GM18517 (cell line): ENCODE data around the gene NRP1.

Source experiments
- ATAC-seq: cut with Tn5 transposase; IDR thresholded peaks from one replicate; pipeline ENCODE4 v1.9.1; 2021; ENCODE audit warnings: mild to moderate bottlenecking, moderate library complexity; ENCODE audit not compliant: unreplicated experiment

Gene NRP1

DNA sequence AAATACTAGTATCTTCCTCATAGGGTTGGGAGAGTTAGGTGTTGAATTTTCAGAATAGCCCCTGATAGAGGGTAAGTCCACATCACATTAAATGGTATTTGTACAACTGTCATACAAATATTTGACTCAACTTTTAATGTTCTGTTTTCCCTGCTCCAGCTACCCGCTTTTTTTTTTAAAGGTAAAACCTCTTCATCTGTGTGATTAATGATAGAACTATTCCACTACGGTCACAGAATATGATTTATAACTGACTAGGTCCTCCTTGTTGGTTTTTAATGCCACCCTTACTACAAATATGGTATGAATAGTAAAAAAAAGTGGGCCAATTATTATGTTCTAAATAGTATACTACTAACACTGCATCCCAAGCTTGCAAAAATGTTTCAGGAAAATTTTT lies 15.6 kb upstream of the NRP1 start:
- ATAC-seq = no peak

DNA sequence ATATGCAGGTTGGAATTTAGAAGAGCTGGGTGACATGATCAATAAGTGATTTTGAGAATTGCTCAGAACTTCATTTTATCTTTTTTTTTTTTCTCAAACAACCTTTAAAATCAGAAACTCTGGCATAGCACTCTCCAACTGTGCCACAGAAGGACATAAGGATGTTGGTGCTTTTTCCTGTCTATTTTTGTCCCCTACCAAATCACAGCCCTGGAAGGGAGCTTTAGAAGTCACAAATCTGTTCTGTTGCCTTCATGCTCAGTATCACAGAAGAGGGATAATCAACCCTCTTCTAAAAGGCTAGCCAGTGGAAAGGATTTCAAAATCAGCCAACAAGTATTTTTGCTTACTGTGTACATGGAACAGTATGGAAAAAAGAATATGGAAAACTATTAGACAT lies 14.8 kb upstream of the NRP1 start:
- ATAC-seq = no peak

DNA sequence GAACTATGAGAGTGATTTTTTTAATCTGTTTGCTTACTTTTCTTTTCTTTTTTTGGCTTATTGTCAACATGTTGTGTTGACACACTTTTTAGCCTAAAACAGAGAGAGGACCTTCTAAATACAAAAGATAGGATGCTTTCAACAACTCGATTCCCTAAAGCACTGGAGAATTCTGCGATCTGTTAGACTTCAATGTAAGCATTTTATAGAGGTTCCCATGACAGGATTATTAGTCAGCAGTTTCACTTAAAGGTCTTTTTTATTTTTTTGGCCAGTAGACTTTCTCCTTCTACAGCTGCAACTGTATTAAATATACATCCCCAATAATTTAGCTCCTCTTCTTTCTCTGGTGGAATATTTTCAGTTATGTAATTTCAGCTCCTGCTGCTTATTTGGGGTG lies 12.7 kb upstream of the NRP1 start:
- no peak for ATAC-seq

DNA sequence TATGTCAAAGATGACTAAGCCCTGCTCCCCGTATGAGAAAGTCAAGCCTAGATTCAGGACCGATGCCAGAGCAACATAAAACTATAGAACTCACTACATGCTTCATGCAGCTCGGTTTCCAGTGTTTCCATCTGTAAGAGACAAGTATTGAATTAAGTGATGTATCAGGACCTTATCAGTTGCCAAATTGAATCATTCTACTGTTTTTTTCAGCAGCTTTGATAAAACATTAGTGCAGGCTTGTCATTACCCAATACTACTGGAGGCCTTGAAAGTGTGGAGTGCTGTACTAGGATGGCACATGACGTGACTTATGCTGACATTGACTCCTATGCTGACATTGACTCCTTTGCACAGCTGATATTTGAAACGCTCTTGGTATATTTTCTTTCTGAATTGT lies 10.8 kb upstream of the NRP1 start:
- no peak for ATAC-seq

DNA sequence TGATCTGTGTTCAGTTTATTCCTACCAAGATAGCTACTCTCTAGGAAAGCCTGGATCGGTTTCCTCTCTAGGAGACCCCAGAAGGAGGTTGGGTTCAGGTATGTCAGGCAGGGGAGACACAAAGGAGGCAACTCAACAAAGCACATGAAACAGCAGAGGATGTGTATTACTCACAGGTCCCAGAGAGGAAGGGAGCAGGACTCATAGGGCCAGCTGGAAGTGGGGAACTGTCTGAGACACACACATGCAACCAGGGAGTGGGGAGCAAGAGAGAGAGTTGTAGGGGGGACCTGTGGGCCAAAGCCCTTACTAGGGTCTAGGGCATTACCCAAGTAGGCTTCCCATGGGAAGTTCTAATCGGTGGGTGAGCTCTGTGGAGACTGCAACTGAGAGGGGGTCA lies 10.2 kb upstream of the NRP1 start:
- ATAC-seq = no peak

DNA sequence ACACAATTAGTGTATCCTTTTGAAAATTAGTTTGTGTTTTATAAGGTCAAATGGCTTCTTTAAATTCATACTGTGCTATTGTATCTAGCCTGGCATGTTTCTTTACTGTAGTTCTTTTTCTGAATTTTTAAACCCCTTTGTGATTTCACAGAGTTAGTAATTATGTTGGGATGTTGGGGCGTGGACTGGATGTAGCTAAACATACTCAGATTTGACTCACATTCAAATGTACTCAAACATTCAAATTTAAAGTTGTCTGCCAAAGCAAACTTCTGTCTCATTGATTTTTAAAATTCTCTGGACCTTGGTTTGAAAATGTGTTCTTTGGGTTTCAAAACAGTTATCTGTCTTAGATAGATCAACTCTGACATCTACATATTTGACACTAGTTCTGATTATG lies 7.2 kb upstream of the NRP1 start:
- no peak for ATAC-seq

DNA sequence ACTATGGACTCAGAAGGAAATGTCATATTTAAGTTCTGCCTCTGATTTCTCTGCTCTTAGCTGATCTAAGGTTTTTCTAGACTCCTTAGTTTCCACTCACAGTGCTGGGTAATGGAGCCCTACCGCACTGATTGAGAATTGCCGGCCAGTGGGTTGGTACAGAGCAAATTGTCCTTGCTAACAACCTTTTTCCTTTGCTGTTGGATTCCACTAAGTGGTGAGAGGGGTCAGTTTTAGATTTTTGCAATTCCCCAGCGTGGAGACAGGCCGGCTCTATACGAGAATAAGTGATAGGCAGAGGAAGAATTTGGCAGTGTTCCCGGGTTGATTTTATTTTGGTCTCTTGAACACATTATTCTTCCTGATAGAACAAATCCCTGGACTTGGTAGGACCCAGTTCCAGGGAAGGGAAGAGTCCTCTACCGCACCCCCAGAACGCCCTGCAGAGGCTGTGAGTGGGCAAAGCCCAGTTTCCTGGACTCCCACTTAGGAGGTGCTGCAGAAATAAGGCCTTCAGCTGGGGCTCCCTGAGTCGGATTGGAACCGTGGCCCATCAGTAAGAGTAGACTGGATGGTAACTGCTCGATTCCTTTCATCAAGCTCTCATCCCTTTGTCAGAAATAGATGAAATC lies 3.0 kb upstream of the NRP1 start:
- ATAC-seq = no peak

DNA sequence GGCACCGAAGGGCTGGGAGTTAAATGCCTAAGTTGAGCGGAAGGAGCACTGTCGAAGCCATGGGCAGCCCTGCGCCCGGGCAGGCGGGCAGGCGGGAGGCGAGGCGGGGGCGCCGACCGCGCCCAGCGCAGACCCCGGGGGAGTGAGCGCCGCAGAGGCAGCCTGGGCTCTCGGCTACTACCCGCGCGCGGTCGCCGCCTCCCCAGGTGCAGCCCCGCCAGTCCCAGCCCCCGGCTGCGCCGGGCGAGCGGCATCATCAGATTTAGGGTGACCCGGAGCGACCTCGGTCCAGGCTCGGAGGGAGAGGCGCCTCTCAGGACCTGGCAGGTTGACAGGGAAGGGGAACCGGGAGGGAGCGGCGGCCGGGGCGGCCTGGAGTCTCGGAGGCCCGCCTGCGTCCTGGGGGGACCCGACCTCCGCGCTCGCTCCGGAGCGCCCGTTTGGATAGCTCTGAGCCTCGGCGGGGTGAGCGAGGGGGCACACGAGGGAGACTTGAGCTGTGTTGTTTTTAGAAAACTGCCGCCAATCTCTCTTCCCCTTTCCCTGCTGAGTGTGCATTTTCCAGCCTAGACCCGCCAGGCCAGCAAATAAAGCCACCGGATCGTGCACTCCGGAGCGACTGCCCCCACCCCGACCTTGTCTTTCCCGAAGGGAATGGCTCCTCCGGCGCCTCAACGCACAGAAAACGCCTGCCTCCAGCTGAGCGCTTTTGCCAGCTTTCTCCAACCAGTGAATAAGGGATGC lies 2.3 kb upstream of the NRP1 start:
- ATAC-seq = no peak

DNA sequence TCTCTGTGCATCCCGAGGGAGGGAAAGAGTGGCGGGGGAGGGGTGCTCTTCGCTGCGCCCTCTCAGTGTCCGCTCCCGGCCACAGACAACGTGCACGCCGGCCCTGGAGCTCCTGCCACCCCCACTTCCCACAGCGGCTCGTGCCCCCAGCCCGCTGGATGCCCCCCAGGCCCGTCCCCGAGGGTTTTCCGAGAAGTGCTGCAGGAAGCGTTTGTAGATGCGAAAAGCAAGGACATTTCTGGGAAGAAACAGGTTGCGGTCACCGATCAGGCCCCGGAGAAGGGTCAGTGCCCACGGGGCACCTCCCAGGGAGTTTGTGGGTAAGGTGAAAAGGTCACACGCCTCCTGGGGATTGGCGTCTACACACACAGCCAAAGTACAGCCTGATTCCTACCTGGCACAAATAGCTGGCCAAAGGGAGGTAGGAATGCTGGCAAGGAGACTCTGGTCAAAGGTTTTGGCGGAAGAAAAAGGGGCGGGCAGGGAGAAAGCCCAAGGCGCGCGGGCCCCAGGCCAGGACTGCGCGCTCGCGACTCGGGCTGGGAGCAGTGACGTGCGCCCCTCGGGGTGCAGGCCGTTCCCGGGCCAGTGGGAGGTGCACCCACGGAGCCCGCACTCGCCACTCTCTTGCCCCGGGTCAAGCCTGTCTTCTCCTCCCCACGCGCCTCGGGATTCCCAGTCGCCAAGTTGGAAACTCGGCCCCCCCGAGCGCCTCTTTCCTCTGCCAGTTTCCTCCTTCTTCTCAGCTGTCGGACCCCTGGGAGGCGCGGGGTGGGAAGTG lies 1.5 kb upstream of the NRP1 start:
- ATAC-seq = no peak

DNA sequence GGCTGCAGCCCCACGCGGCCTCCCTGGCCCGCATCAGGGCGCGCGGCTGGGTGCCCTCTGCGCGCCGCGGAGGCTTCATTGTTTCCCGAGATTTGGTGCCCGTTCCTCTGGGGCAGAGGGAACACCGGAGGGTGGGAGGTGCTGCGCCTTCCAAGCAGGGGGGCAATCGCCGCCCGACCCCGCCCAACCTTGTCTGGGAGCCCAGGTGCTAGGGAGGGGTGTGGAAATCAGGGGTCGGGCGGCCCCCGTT lies 1.0 kb upstream of the NRP1 start:
- ATAC-seq = no peak

DNA sequence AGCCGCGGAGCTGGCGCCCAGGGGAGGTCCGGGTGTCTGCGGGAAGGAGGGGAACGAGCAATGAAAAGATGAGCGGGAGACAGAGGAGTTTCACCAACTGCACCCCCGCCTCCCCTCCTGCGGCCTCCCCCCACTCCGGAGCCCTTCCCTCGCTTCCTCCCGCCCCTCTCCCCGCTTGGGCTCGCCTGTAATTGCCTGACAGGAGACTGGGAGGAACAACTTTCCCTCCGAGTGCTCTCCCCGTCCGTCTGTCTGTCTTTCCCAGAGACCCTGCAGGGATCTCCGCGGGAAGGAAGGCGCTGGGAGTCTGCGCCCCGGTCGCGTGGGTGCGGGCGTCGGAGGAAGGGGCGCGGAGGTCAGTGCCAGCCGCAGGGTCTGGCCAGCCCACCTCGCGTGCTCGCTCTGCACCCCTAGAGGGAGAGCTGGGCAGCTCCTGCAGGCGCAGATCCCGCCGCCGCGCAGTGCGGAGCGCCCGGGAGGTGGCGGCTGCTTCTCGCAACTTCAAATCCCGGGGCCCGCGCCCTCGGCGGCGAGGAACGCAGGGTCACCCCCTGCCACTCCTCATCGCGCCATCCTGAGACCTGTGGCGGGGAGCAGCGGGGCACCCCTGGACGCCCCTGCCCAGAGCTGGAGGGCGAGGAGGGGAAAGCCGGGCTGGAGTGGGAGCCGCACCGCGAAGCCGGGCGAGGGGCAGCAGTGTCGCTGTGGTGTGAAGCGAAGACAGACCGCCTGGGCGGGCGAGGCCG lies 511 bp upstream of the NRP1 start:
- ATAC-seq = no peak

DNA sequence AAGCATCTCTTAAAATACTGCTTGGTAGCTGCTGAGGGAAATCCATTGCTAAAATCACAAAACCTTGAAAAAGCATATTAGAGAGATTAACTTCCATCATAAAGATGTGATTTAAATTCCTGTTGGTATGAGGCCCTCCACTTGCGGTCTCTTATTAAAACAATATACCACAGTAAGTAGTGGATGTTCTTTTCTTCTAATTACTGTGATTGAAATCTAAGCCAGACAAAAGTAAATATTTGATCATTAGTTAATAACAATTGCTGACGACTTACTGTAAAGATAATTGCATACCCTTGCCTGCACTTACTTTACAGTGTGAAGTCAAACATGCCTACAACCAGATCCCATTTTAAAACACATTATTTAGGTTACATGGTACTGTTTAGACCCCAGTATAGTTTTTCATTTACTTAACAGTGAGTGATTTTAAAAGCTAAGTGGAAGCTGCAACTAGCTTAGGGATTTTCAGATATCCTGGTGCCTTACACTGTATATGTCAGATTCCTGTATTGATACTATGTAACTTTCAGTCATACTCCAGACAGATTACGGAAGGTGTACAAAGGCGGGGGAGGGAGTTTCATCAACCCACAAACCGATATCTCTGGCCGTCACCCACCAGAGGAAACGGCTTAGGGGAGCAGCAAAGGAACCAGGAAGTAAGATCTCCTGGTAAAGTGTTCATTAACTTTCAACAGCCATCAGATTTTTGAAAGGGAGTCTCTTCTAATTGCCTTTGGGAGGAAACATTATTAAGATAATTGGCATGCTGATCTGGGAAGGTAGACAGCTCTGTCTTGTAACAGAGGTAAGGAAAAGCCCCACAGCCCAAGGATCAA lies 986 bp downstream of the NRP1 start:
- ATAC-seq = no peak

DNA sequence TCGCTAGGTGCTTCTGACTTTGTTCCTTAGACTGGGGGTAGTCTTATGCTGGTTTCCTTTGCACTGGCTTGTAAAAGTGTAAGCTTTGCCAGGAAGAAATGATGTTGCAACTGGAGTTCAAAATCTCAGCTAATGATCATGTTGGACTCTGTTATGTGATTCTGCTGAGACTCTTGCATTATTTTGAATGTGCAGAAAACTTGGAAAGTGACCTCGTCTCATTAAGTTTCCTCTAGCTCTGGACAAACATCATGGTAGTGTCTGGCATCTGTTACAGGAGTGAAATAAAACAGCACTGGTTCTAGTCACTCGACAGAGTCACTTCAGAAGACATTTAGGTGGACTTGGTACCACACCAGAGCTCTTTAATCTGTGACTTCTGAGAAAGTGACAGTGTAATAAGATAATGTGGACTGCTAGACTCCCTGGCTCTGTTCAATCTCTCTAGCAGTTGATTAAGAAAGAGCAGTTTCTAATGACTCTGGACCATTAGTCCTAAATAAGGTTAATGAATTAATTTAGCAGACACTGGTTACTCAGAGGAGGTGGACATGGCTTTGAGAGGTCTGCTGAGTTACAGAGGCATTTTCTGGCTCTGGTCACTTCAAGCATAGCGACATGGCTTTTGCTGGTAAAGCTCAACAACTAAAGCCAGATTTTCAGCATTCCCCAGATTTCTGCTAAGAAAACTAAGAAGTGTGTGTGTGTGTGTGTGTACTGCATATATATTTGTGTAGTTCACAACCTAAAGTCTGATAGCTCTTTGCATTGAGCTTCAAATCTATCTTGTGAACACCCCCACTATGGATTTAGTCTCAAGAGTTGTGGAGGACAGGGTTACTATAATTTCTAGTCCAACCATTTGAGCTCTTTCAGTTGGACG lies 2.0 kb downstream of the NRP1 start:
- ATAC-seq = no peak

DNA sequence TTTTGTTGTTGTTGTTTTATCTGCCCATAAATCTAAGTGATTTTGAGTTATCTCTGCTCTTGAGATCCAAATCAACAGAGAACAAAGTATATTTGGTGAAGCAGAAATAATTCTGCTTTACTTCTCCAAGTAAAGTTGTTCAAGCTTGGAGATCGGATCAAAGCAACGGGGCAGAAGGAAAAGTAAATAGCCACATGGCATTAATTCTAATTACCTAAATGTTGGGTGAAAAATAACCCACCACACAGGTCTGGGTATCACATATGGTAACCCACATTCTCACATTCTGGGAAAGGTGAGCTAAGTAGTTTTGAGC lies 3.1 kb downstream of the NRP1 start:
- no peak for ATAC-seq

DNA sequence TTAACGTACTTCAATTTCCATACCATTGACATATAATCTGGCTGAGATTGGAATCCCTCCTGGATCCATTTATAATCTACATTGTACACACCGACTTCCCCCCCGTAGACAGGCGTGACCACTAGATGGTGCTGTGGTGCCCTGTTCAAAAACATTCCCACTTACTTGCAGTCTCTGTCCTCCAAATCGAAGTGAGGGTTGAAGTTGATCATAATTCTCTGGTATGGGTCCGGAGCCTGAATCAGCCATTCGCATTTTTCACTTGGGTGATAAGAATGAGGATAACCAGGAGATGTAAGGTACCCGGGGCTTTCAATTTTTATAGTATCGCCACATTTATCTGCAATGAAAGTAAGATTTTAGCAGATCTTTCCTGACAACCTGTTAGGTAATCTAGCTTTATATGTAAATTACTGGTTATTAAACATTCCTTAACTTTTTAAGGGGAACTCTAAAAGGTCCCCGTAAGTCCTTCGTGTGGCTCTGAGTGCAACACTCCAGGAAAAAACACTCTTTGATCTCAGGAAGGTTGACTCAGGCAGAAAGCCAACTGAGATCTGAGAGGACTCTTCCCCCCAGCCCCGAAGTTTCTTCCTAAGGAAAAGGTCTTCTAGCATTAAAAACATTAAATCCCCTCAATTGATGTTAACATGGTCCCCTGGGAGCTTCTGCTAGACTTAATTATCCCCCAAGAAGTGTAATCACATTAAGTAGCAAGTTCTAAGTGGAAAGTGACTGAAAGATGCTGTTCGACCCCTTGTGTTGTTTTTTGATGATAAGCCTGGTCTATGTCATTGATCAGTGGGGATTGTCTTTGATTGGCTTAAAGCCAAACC lies 3.7 kb downstream of the NRP1 start:
- no peak for ATAC-seq

DNA sequence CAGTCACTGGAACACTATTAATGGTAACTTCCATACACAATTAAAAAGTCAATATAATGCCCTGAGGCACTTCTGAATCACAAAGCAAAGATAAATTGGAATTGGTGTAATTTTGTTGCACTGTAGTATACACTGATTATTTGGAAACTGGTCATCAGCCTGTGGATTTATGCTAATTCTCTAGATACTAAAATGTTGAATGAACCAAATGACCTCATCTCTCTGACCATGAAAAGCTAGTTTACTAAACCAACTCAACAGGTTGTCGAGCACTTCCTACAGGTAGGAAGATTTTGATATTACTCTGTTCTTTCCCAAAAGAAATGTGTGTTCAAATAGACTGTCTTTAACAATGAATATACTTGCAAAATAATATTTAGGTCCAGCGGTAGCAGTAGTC lies 5.3 kb downstream of the NRP1 start:
- ATAC-seq = no peak

DNA sequence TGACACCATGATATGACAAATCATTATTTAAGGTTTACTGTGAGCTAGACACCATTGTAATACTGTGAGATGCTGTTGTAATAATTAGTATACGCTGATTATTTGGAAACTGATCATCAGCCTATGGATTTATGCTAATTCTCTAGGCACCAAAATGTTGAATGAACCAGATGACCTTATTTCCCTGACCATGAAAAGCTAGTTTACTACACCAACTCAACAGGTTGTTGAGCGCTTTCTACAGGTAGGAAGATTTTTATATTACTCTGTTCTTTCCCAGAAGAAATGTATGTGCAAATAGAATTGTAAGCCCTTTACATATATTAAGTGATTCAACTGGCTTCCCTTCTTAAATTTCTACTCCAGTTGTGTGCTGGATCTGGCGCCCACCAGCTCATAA lies 6.2 kb downstream of the NRP1 start:
- no peak for ATAC-seq

DNA sequence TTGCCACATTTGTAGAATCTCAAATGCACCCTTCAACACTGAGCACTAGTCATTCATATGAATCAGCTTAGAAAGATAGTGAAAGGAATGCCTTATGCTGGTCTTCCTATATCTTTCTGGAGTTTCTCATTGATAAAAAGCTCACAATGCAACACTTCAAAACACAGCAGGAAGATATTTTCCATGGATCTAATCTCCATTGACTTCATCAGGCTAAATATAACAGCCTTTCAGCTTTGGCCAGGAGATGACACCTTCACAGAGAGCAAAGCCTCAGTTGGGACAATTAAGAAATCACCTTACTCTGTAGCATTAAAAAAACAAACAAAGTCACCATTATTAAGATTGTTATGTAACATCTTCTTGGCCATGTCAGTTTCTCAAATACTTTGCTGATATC lies 6.7 kb downstream of the NRP1 start:
- ATAC-seq = no peak

DNA sequence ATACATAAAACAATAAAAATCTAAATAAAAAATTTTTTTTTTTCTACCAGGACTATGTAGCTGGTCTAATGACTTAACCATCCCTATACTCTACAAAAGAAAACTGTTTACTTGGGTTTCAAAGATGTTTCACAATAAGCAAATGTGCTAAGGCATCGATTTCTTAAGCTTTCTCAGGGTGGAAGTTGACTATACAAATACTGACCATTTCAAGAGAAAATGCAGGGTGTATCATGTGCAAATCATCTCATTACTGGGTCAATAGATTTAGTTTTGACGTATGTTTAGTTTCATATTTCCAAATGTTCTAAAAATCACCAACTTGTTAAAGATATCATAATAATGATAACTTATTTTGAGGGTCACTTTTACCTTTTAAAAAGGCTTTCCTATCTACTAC lies 7.5 kb downstream of the NRP1 start:
- ATAC-seq = no peak
